ENCODE data around the gene ZBTB25.

DNA sequence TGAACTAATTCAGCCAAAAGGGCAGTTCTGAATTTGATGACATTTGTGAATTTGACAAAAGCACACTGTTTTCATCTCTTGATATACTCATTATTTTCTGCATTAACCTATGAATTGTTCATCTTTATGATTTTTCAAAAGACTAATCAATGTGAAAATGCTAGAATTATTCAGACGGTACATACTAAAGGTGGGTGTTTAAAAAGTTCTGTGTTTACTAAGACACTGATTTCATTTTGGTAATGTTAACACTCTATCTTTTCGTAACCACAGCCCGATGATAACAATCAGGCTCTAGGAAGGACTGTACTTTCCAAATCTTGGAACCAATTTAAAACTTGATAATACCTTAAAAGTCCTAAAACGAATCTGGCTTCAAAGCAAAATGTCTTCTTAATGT is 28.9 kb downstream of the ZBTB25 start:
- TF ChIP-seq POLR2A (IDR thresholded peaks at IDR 0.05; ENCODE audit: low read depth, low read length) = no peak
- TF ChIP-seq POLR2AphosphoS5 (IDR thresholded peaks at IDR 0.05; ENCODE audit: low read depth, low read length) = no peak
- no peak for TF ChIP-seq PAX5 (IDR thresholded peaks at IDR 0.05; ENCODE audit: insufficient read depth, low read length, severe bottlenecking)
- TF ChIP-seq TAF1 (IDR thresholded peaks at IDR 0.05; ENCODE audit: low read depth, low read length) = no peak
- no peak for TF ChIP-seq POU2F2 (IDR thresholded peaks at IDR 0.05; ENCODE audit: low read depth, low read length)
- TF ChIP-seq SPI1 (IDR thresholded peaks at IDR 0.05; ENCODE audit: low read depth, low read length) = no peak
